ENCODE data around the gene ITGAL. TPM values are rescaled to one million over a fixed set of nuclear protein-coding genes. Genes with fewer than 3 reads are reported as not detected.
A peak's percentile ranks its signal among the peaks of the same experiment; 100 is the strongest.

ITGAL gene
- total and polyA plus RNA-seq, 2 of the 13 experiments (the other 11 are each of a cell fraction or from before 2014, with no cell fraction given), result 0.86 to 1.2 TPM

DNA sequence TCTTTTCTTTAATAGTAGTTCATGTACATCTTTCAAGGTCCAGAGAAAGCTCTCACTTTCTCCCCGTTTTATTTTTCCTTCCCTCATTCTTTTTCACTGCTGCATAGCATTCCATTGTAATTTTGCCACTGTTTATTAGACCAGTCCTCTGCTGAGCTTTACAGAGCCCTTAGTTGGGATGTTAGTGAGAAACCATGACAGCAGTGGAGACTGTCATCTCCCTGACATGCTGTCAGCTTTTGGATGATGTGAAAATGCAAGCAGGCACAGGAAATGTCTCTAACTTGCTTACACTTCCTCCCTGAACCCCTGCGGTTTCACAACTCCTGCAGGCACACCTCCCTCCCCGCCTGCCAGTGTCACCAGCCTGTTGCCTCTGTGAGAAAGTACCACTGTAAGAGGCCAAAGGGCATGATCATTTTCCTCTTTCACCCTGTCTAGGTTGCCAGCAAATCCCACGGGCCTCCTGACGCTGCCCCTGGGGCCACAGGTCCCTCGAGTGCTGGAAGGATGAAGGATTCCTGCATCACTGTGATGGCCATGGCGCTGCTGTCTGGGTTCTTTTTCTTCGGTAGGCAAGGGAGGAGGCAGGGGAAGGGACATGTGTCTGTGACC is at the start of gene ITGAL (continued):
- TF ChIP-seq, protein P1, sequence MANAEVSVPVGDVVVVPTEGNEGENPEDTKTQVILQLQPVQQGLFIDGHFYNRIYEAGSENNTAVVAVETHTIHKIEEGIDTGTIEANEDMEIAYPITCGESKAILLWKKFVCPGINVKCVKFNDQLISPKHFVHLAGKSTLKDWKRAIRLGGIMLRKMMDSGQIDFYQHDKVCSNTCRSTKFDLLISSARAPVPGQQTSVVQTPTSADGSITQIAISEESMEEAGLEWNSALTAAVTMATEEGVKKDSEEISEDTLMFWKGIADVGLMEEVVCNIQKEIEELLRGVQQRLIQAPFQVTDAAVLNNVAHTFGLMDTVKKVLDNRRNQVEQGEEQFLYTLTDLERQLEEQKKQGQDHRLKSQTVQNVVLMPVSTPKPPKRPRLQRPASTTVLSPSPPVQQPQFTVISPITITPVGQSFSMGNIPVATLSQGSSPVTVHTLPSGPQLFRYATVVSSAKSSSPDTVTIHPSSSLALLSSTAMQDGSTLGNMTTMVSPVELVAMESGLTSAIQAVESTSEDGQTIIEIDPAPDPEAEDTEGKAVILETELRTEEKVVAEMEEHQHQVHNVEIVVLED (CRISPR knock-in tag; IDR thresholded peaks at IDR 0.05; ENCODE audit: borderline replicate concordance), result no peak
- TF ChIP-seq ZNF10 (CRISPR knock-in tag; IDR thresholded peaks at IDR 0.05; ENCODE audit: borderline replicate concordance, low read depth) (no peak), LCORL (IDR thresholded peaks at IDR 0.05) (no peak), LCORL (CRISPR knock-in tag; IDR thresholded peaks at IDR 0.05) (peak; percentile 58; the same call in 1 of the 2 replicates), KMT2B (CRISPR knock-in tag; IDR thresholded peaks at IDR 0.05) (no peak), ZNF12 (CRISPR knock-in tag; IDR thresholded peaks at IDR 0.05) (no peak)

DNA sequence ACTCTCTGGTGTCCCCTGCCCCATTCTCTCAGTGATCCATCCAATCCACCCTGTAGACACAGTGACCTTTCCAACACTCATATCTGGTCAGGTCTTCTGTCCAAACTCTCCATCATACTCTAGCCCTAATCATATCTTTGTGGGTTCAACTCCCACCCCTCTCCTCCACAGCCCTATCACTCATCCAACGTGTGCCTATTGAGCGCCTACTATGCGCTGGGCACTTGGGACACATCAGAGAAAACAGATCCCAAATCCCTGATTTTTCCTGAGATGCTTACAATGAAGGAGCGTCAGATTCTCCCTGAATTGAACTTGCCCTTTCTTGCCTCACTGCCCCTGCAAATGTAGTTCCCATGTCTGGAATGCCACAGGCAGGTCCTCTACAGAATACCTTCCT is 44.5 kb upstream of the ITGAL start:
- peaks cover 42% of the 10 kb centered on the region for H3K4me1 ChIP-seq (ENCODE audit: insufficient read depth, low read length)
- H3K4me2 ChIP-seq (ENCODE audit: low read depth, low read length), result 0 out of 2 replicates have a peak overlapping the region, but pooled peaks have one; percentile 10
- BruUV-seq (replicated peaks), result no TSS peak
- no peaks in the 10 kb centered on the region for H3K9me3 ChIP-seq (ENCODE audit: low read length)
- H3K27ac ChIP-seq (ENCODE audit: extremely low read length, insufficient read depth, low read length), result no peak overlapping the region
- peaks cover 24 to 35% of the 10 kb centered on the region in 2 experiments for H3K36me3 ChIP-seq (replicated peaks in 1 of 2; ENCODE audit: control insufficient read depth in 1 of 2, insufficient read depth in 2 of 2, low read length in 2 of 2)
- no peaks in the 10 kb centered on the region for H3K27me3 ChIP-seq (ENCODE audit: control insufficient read depth in 1 of 2, insufficient read depth in 2 of 2, low read length in 2 of 2)
- CTCF ChIA-PET (ENCODE audit: low intra/inter-chr PET ratio, low total read pairs), result no interaction called here
- POLR2A ChIA-PET, result no interaction called here
- in situ Hi-C loops (cut with HindIII; ENCODE audit: extremely low pct_ligation_motif_present, low pct_unique_long_range_greater_than_20kb), result no loop called here
- TF ChIP-seq FOSL1 (CRISPR knock-in tag; IDR thresholded peaks at IDR 0.05; ENCODE audit: borderline replicate concordance) (no peak), ZKSCAN1 (IDR thresholded peaks at IDR 0.05; ENCODE audit: low read length) (peak; percentile 60; the same call in 1 of the 2 replicates)
- no peak for DNase-seq (ENCODE audit: low spot score)
- no peaks in the 10 kb centered on the region for H4K20me1 ChIP-seq (ENCODE audit: insufficient read depth, low read length)
- no peak for ATAC-seq
- peak overlapping the region; percentile 12; the same call in 1 of the 2 replicates for H3K9ac ChIP-seq (ENCODE audit: insufficient read depth, low read depth, low read length)
- H3K79me2 ChIP-seq (ENCODE audit: insufficient read depth, low read length), result peaks cover 26% of the 10 kb centered on the region
- no peak for FAIRE-seq
- intact Hi-C loops (cut with micrococcal nuclease; ENCODE audit: unreplicated experiment), result no loop called here
- no peak overlapping the region for H3K4me3 ChIP-seq (replicated peaks in 1 of 3; ENCODE audit: insufficient read depth in 1 of 3, low read depth in 2 of 3, low read length in 3 of 3)
- no peak overlapping the region for H2AFZ ChIP-seq (ENCODE audit: low read length)
- whole genome bisulfite sequencing (ENCODE audit: low lambda C conversion rate), result 98% methylated on average over 4 of the region's 4 CpGs
